GM23248 (cell line): ENCODE results near the gene FOXN3. TPM values are rescaled to one million over a fixed set of nuclear protein-coding genes. Genes with fewer than 3 reads are reported as not detected.
A peak's percentile ranks its signal among the peaks of the same experiment; 100 is the strongest.

Experiments
- DNase-seq: peaks from one replicate; pipeline ENCODE4 v3.0.0-alpha.2; 2015
- H2AFZ ChIP-seq: fragments of 200-600 bp; sonication (generic); 2 replicates; pipeline ENCODE4 v1.6.1; 2016; ENCODE audit warnings: antibody characterized with exemption
- H3F3A ChIP-seq: fragments of 200-600 bp; sonication (generic); 2 replicates; pipeline ENCODE4 v1.6.1; 2016; ENCODE audit warnings: mild to moderate bottlenecking, antibody characterized with exemption, mixed run types; ENCODE audit not compliant: insufficient read depth
- H3K27ac ChIP-seq: fragments of 200-600 bp; sonication (generic); 2 replicates; pipeline ENCODE4 v1.5.1; 2016; ENCODE audit warnings: mild to moderate bottlenecking
- H3K27me3 ChIP-seq: fragments of 200-600 bp; sonication (generic); replicated peaks from 2 replicates; pipeline ENCODE4 v1.6.1; 2016; ENCODE audit warnings: mild to moderate bottlenecking; ENCODE audit not compliant: insufficient read depth
- H3K36me3 ChIP-seq: fragments of 200-600 bp; sonication (generic); 2 replicates; pipeline ENCODE4 v1.6.1; 2016; ENCODE audit warnings: low read depth, mild to moderate bottlenecking
- H3K4me1 ChIP-seq: fragments of 200-600 bp; sonication (generic); 2 replicates; pipeline ENCODE4 v1.6.1; 2016; ENCODE audit warnings: mild to moderate bottlenecking; ENCODE audit not compliant: insufficient read depth
- H3K4me2 ChIP-seq: fragments of 200-600 bp; sonication (generic); one replicate; pipeline ENCODE4 v1.6.1; 2016; ENCODE audit warnings: mild to moderate bottlenecking; ENCODE audit not compliant: unreplicated experiment
- H3K4me3 ChIP-seq: fragments of 200-600 bp; sonication (generic); 2 replicates; pipeline ENCODE4 v1.5.1; 2016; ENCODE audit warnings: mild to moderate bottlenecking
- H3K79me2 ChIP-seq: fragments of 200-600 bp; sonication (generic); 2 replicates; pipeline ENCODE4 v1.6.1; 2016; ENCODE audit warnings: mild to moderate bottlenecking; ENCODE audit not compliant: insufficient read depth
- H3K9ac ChIP-seq: fragments of 200-600 bp; sonication (generic); 2 replicates; pipeline ENCODE4 v1.6.1; 2016; ENCODE audit warnings: mild to moderate bottlenecking
- H3K9me2 ChIP-seq: fragments of 200-600 bp; sonication (generic); 2 replicates; pipeline ENCODE4 v1.6.1; 2016; ENCODE audit warnings: mixed run types, mild to moderate bottlenecking, moderate library complexity; ENCODE audit not compliant: insufficient read depth
- H3K9me3 ChIP-seq: fragments of 200-600 bp; sonication (generic); one replicate; pipeline ENCODE4 v1.6.1; 2017; ENCODE audit warnings: low read depth
- H4K20me1 ChIP-seq: fragments of 200-600 bp; sonication (generic); 2 replicates; pipeline ENCODE4 v1.6.0; 2016; ENCODE audit not compliant: insufficient read depth
- EZH2 ChIP-seq: fragments of 200-600 bp; sonication (generic); IDR thresholded peaks from 2 replicates; pipeline ENCODE4 v1.6.1; 2018; ENCODE audit warnings: antibody characterized with exemption, mild to moderate bottlenecking; ENCODE audit not compliant: insufficient read depth, poor library complexity, severe bottlenecking
- EZH2phosphoT487 ChIP-seq: fragments of 200-600 bp; sonication (generic); IDR thresholded peaks from 2 replicates; pipeline ENCODE4 v1.6.1; 2018; ENCODE audit warnings: antibody characterized with exemption, moderate library complexity, mild to moderate bottlenecking, low read depth; ENCODE audit not compliant: insufficient read depth
- WGBS, 2 experiments: methylation state at CpG; one replicate each; pipeline ENCODE4 v1.1.6; 2015 to 2017; ENCODE audit warnings: low lambda C conversion rate in 2 of 2, low coverage in 1 of 2; ENCODE audit errors: missing lambda C conversion rate in 2 of 2; 5-methylcytosine and 5-hydroxymethylcytosine counted together
- in situ Hi-C: fragments of 300-500 bp; cut with MboI; formaldehyde crosslinking; loops from 2 replicates; pipeline ENCODE4 v1.15.0; 2020
- polyA plus RNA-seq: library from polyadenylated mRNA; unstranded; fragments of >200 nt; fragmentation: Nextera tagmentation; extraction: Ambion mirVana; gene quantifications from 2 replicates; pipeline ENCODE4 v1.2.1, GENCODE V29; 2016
- total RNA-seq: library from RNA; depleted of rRNA; stranded (reverse); fragments of >200 nt; shearing (Covaris generic); gene quantifications from 2 replicates; pipeline ENCODE4 v1.2.3, GENCODE V29; 2014

The FOXN3 gene
- total and polyA plus RNA-seq, 2 experiments from 2014 or later = 18.6 to 19.0 TPM

DNA sequence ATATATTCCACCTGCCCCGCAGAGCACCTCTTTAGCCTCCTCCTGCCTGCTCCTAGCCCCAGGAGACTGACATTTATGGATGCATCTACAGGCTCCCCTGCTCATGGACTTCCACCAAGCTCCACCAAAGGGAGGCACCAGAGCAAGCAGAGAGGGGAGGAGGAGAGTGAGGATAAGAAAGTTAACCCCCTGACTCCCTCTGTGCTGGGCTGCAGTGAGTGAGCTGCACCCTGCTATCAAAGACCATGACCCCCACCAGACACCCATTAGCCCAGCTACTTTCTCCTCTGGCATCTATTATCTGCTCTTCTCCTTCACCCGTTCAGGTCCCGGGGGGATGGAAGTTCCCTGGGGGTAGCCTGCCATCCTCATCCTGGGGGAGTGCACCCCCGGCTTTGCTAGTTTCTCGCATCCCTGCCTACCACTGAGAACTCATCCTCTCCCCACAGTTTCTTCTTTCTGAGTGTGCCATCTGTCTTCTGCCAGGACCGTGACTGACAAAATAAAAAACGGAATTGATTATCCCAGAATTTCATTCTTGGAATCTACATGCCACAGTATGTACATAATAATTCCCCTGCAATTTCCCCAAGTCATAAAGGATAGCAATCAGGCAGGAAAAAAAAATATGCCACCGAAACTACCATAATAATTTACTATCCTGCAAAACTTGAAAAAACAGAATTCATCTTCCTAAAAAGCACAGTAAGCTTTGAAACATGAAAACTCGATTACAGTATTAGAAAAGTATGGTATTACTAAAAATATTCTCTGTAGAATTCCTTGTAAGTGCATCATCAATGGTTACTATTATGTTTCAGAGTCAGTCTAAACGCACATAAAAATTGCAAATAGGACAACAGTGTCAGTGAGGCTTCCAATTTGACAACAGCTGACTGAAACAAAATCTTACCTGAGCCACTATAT, 45.2 kb downstream of the FOXN3 start:
- H3K79me2 ChIP-seq = peaks cover 79% of the 10 kb centered on the region
- WGBS, 2 experiments = 56 to 59% methylated on average over 9 to 10 of the region's 10 CpGs

DNA sequence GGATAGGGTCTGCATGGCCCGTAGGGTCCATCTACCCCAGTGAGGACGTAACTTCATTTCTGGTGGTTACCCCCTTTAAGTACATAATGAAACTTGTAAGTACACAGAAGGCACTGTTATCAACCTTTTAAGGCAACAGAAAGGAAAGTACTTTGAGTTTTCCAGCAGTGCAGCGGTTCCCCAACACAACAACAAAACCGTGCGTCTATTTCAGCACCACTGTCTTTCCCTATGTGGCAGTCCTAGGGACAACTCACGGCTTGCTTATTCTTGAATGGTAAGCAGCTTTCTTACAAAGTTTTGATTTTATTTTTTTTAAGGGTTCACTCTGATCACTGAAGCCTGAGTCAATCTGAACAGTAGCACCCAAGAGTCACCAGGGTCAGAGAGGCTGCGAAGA, 46.3 kb downstream of the FOXN3 start:
- Histone ChIP-seq H3K27ac (no peak overlapping the region), H3K4me3 (no peak overlapping the region), H4K20me1 (no peaks in the 10 kb centered on the region; the same call in 1 of the 2 replicates), H3K9me2 (no peaks in the 10 kb centered on the region), H3K36me3 (no peaks in the 10 kb centered on the region), H2AFZ (no peak overlapping the region), H3K4me2 (no peak overlapping the region), H3F3A (no peaks in the 10 kb centered on the region; the same call in 1 of the 2 replicates), H3K9me3 (no peaks in the 10 kb centered on the region), H3K27me3 (no peaks in the 10 kb centered on the region), H3K9ac (no peak overlapping the region), H3K4me1 (peaks cover 22% of the 10 kb centered on the region), H3K79me2 (peaks cover 78% of the 10 kb centered on the region)
- in situ Hi-C loops = no loop called here
- peak; percentile 22 for DNase-seq
- no peak for TF ChIP-seq EZH2
- TF ChIP-seq EZH2phosphoT487 = no peak
- 60 to 61% methylated on average over 7 of the region's 7 CpGs for WGBS, 2 experiments

More for the DNA sequence above, 45.2 kb downstream of the FOXN3 start:
- in situ Hi-C loops = no loop called here
- TF ChIP-seq EZH2phosphoT487 = no peak
- no peak for TF ChIP-seq EZH2
- H3K27ac ChIP-seq = no peak overlapping the region
- H3K4me3 ChIP-seq = no peak overlapping the region
- H3F3A ChIP-seq = no peaks in the 10 kb centered on the region; the same call in 1 of the 2 replicates
- H2AFZ ChIP-seq = no peak overlapping the region
- H4K20me1 ChIP-seq = no peaks in the 10 kb centered on the region
- peak; percentile 64 for DNase-seq
- H3K9me2 ChIP-seq = no peaks in the 10 kb centered on the region
- H3K36me3 ChIP-seq = no peaks in the 10 kb centered on the region
- peaks cover 22% of the 10 kb centered on the region for H3K4me1 ChIP-seq
- no peak overlapping the region for H3K9ac ChIP-seq
- H3K27me3 ChIP-seq = no peaks in the 10 kb centered on the region
- H3K9me3 ChIP-seq = no peaks in the 10 kb centered on the region
- peak overlapping the region; percentile 9 for H3K4me2 ChIP-seq

DNA sequence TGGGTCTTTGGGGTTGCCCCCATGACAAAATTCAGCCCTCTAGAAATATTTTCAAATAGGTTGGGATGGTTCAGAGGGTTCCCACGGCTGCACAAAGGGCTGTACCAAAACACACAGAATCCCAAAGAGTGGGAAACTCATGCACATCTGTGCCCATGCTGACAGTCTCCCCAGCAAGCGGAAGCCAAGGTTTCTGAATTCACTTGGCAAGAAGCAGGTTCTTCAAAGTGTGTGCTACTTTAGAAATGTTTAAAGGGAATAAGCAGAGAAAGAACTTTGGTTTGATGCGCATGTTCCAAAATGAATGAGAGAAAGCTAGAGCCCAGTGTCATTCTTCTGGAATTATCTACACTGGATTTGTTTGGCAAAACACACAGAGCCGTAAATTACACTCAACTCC, 46.7 kb downstream of the FOXN3 start:
- H4K20me1 ChIP-seq = no peaks in the 10 kb centered on the region; the same call in 1 of the 2 replicates
- no peak overlapping the region for H3K4me2 ChIP-seq

DNA sequence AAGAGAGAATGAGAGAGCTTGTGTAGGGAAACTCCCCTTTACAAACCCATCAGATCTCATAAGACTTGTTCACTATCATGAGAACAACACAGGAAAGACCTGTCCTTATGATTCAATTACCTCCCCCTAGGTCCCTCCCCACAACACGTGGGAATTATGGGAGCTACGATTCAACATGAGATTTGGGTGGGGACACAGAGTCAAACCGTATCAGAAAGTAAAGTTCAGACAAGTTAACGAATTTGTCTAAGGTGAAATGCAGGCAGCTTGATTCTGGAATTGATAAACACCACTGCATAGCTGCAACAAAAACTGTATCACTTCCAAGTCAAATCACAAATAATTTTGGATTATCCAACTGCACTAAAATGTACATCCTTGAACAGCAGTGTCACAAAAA, 47.4 kb downstream of the FOXN3 start:
- 94 to 97% methylated on average over 4 of the region's 4 CpGs for WGBS, 2 experiments
- no peak overlapping the region for H3K4me2 ChIP-seq
- in situ Hi-C loops = no loop called here

More for the DNA sequence above, 46.7 kb downstream of the FOXN3 start:
- in situ Hi-C loops = no loop called here
- Histone ChIP-seq H3K36me3 (no peaks in the 10 kb centered on the region), H3K9me3 (no peaks in the 10 kb centered on the region), H3K9me2 (no peaks in the 10 kb centered on the region), H2AFZ (no peak overlapping the region), H3K27me3 (no peaks in the 10 kb centered on the region), H3K4me1 (peaks cover 22% of the 10 kb centered on the region), H3K4me3 (no peak overlapping the region), H3F3A (no peaks in the 10 kb centered on the region; the same call in 1 of the 2 replicates), H3K27ac (no peak overlapping the region), H3K9ac (no peak overlapping the region), H3K79me2 (peaks cover 78% of the 10 kb centered on the region)
- no peak for DNase-seq
- 86 to 90% methylated on average over 4 of the region's 4 CpGs for WGBS, 2 experiments
- TF ChIP-seq EZH2 = no peak
- no peak for TF ChIP-seq EZH2phosphoT487

More for the DNA sequence above, 47.4 kb downstream of the FOXN3 start:
- Histone ChIP-seq H3K27ac (no peak overlapping the region), H2AFZ (no peak overlapping the region), H3K4me3 (no peak overlapping the region), H3K9ac (no peak overlapping the region), H3K4me1 (peaks cover 22% of the 10 kb centered on the region), H3K9me3 (no peaks in the 10 kb centered on the region), H3K9me2 (no peaks in the 10 kb centered on the region), H3K79me2 (peaks cover 78% of the 10 kb centered on the region), H4K20me1 (no peaks in the 10 kb centered on the region; the same call in 1 of the 2 replicates), H3K36me3 (no peaks in the 10 kb centered on the region), H3F3A (no peaks in the 10 kb centered on the region; the same call in 1 of the 2 replicates), H3K27me3 (no peaks in the 10 kb centered on the region)
- no peak for TF ChIP-seq EZH2phosphoT487
- no peak for TF ChIP-seq EZH2
- DNase-seq = no peak
